ENCODE data around the gene TTC21A. TPM values are rescaled to one million over a fixed set of nuclear protein-coding genes. Genes with fewer than 3 reads are reported as not detected.
"Not testable (repeated sequence)": the region's sequence is repeated elsewhere in the genome, so short reads cannot be mapped to it uniquely, and the experiment has no call there.

The TTC21A gene
- total RNA-seq, 1 donor from 2014 or later, result 6.2 TPM

DNA sequence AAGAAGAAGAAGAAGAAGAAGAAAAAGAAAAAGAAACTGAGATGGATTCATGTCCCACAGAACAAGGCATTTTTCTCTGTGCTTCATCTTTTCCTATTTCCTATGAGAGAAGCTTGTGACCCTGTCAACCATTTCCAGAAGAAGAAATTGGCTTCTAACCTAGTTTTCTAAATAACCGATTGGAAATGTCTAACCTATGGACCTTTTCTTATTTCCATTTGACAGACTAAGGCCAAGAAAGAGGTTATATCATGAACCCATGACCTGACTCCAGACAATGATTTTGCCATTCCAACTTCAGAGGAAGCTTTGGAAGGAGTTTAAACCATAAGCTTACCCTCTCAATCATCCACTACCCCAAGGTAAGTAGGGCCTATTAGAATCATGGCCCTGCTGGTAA lies 62.2 kb downstream of the TTC21A start:
- no peak for TF ChIP-seq CTCF (IDR thresholded peaks at IDR 0.05)
- Mint-ChIP-seq H3K27me3 (ENCODE audit: low read depth) (no peaks in the 10 kb centered on the region), H3K4me3 (ENCODE audit: unreplicated experiment) (no peak overlapping the region), H3K4me1 (ENCODE audit: low read depth) (peaks cover 10% of the 10 kb centered on the region), H3K36me3 (ENCODE audit: low read depth) (no peaks in the 10 kb centered on the region), H3K27ac (ENCODE audit: unreplicated experiment) (no peak overlapping the region), H3K9me3 (ENCODE audit: low read depth) (no peaks in the 10 kb centered on the region)
- no peak for DNase-seq (ENCODE audit: low spot score)

GRCh38 chr3:39170461-39170860 lies 63.0 kb downstream of the TTC21A start:
- H3K9me3 Mint-ChIP-seq (ENCODE audit: low read depth), result no peaks in the 10 kb centered on the region
- no peak for DNase-seq (ENCODE audit: low spot score)
- peaks cover 10% of the 10 kb centered on the region for H3K4me1 Mint-ChIP-seq (ENCODE audit: low read depth)
- H3K4me3 Mint-ChIP-seq (ENCODE audit: unreplicated experiment), result no peak overlapping the region
- no peak overlapping the region for H3K27ac Mint-ChIP-seq (ENCODE audit: unreplicated experiment)
- TF ChIP-seq CTCF (IDR thresholded peaks at IDR 0.05), result no peak
- H3K36me3 Mint-ChIP-seq (ENCODE audit: low read depth), result no peaks in the 10 kb centered on the region
- no peaks in the 10 kb centered on the region for H3K27me3 Mint-ChIP-seq (ENCODE audit: low read depth)

DNA sequence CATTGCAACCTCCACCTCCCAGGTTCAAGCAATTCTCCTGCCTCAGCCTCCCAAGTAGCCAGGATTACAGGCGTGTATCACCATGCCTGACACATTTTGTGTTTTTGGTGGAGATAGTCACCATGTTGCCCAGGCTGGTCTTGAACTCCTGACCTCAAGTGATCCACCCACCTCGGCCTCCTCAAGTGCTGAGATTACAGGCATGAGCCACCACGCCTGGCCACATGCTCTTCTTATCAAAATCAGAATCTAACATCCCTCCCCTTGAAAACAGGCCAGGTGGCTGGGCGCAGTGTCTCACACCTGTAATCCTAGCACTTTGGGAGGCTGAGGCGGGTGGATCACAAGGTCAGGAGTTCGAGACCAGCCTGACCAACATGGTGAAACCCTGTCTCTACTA lies 63.4 kb downstream of the TTC21A start:
- H3K27ac Mint-ChIP-seq (ENCODE audit: unreplicated experiment); H3K4me1 Mint-ChIP-seq (ENCODE audit: low read depth); H3K36me3 Mint-ChIP-seq (ENCODE audit: low read depth): not testable (repeated sequence)

DNA sequence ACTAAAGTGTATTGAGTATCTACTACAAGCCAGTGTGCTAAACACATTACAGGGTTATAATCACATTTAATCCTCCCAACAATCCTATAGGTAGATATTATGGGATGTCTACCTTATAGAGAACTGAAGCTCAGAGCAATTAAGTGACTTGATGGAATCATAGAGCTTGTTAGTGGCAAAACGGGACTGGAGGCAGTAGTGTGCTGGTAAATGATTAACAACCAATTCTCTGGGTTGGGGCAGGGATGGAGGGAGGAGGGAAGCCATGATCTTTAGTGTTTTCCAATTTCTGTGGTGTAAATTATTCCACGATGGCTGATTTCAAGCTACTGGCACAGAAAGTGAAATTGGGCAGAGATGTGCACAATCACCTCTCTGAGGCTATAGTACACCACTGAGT lies 64.4 kb downstream of the TTC21A start:
- Mint-ChIP-seq H3K9me3 (ENCODE audit: low read depth) (no peaks in the 10 kb centered on the region), H3K4me3 (ENCODE audit: unreplicated experiment) (no peak overlapping the region), H3K27me3 (ENCODE audit: low read depth) (no peaks in the 10 kb centered on the region), H3K36me3 (ENCODE audit: low read depth) (no peaks in the 10 kb centered on the region), H3K27ac (ENCODE audit: unreplicated experiment) (no peak overlapping the region), H3K4me1 (ENCODE audit: low read depth) (no peaks in the 10 kb centered on the region)
- no peak for DNase-seq (ENCODE audit: low spot score)
- no peak for TF ChIP-seq CTCF (IDR thresholded peaks at IDR 0.05)

More for the DNA sequence above, 63.4 kb downstream of the TTC21A start:
- H3K27me3 Mint-ChIP-seq (ENCODE audit: low read depth); H3K9me3 Mint-ChIP-seq (ENCODE audit: low read depth); H3K4me3 Mint-ChIP-seq (ENCODE audit: unreplicated experiment); DNase-seq (ENCODE audit: low spot score): not testable (repeated sequence)

GRCh38 chr3:39173318-39174125 lies 66.0 kb downstream of the TTC21A start:
- no peak for TF ChIP-seq CTCF (IDR thresholded peaks at IDR 0.05)
- no peak overlapping the region for H3K27ac Mint-ChIP-seq (ENCODE audit: unreplicated experiment)
- no peaks in the 10 kb centered on the region for H3K27me3 Mint-ChIP-seq (ENCODE audit: low read depth)
- no peak for DNase-seq (ENCODE audit: low spot score)
- H3K4me1 Mint-ChIP-seq (ENCODE audit: low read depth), result peaks cover 11% of the 10 kb centered on the region
- H3K4me3 Mint-ChIP-seq (ENCODE audit: unreplicated experiment), result no peak overlapping the region
- no peaks in the 10 kb centered on the region for H3K9me3 Mint-ChIP-seq (ENCODE audit: low read depth)
- H3K36me3 Mint-ChIP-seq (ENCODE audit: low read depth), result no peaks in the 10 kb centered on the region
